ENCODE results near the gene FAT2.

Gene FAT2

DNA sequence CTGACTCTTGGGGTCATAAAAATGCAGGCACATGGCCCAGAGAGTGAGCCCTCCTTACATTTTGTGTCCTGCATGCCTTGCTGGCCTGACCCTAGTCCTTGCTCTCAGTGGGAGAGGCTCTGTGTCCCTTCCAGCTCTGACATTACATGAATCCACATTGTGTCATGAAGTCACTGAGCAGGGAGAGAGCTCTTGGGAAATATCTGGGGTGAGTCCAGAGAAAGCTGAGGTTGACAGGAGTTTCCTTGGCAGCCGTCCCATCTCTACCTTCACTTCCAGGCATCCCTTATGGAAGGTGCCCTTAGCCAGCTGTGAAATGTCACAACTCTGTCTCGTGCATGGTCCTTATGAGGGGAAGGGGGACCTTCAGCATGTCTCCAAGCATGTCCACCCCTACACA is 41.0 kb downstream of the FAT2 start:
- no peak for DNase-seq

DNA sequence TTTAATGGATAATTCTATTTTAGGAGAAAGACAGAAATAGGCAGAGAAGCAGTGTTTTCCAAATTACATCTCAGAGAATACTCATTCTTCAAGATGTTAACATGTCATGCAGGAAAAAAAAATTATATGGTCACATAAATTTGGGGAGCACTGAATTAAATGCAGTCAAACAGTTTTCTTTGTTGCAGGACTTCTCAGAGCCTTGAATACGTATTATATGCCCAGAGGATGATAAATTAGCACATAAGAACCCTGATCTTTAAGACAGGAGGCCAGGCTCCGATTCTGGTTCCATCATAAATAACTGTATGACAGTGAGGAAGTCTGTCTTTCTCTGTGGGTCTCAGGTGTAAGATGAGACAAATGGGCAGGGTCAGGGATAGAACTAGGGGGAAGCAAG is 41.4 kb downstream of the FAT2 start:
- DNase-seq = no peak

DNA sequence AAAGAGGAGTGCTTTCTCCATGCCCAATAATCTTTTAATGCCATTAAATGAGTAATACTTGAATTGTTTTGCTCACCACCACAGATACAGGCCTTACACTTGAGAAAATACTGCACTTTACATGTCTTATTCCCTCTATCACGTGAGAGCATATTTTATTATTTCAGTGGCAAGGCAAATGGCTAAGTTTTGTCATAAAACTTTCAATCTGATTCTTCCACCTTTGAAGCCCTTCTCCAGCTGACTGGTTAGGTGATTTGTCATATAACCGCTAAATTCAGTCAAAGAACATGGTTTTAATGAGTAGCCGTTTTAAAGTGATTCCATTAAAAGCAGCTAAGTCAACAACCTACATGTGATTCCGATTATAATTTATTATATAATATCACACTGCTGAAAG is 43.8 kb downstream of the FAT2 start:
- DNase-seq = no peak

DNA sequence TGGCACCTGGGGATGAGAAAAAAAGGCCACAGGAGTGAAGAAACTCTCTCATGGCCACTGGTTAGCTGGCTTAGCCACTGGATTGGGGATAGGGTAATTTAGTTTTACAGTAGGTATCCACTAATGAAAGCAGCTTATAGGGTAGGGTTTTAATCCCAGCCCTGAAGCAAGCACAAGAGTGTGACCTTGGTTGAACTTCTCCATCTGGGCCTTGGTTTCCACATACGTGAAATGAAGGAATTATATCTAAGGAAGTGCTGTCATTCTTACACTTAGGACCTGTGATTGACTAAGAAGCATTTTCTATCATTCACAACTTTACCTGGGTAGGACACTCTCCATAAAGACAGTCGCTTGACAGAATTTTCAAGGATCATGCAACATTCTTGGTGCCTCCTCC is 49.6 kb downstream of the FAT2 start:
- DNase-seq = no peak

All from stimulated activated CD4-positive, alpha-beta T cell treated with anti-CD3 and anti-CD28 coated beads, Interleukin-4, amount 100 ng/mL, for 4 hours (primary cell).